ENCODE data around the gene SORCS3. TPM values are rescaled to one million over a fixed set of nuclear protein-coding genes. Genes with fewer than 3 reads are reported as not detected.

The SORCS3 gene
- total and polyA plus RNA-seq, 4 donors = 0.14 TPM; not detected in 3

- Histone ChIP-seq H3K9ac (ENCODE audit: insufficient read depth in 1 of 2, low read length in 2 of 2) (no peak overlapping the region), H3K27me3 (ENCODE audit: control insufficient read depth in 3 of 3, insufficient read depth in 3 of 3, low read length in 2 of 3) (no peaks in the 10 kb centered on the region), H3K36me3 (ENCODE audit: control insufficient read depth in 4 of 4, insufficient read depth in 4 of 4, low read length in 4 of 4) (no peaks in the 10 kb centered on the region), H3K4me3 (no peak overlapping the region), H3K9me3 (ENCODE audit: control insufficient read depth in 4 of 4, insufficient read depth in 3 of 4, low read length in 3 of 4) (peaks cover 0 to 3% (median 0%) of the 10 kb centered on the region in 4 donors), H3K4me1 (ENCODE audit: control insufficient read depth in 5 of 5, insufficient read depth in 5 of 5, low read length in 5 of 5) (no peaks in the 10 kb centered on the region), H3K27ac (ENCODE audit: low read depth in 1 of 2, low read length in 1 of 2) (no peak overlapping the region)
- 86 to 96% methylated on average over 1 of the region's 1 CpG for WGBS, 2 donors
- DNase-seq (no peak), ATAC-seq (ENCODE audit: insufficient read depth, low FRiP score) (no peak)
- TF ChIP-seq CTCF (IDR thresholded peaks at IDR 0.05; ENCODE audit: control extremely low read depth, extremely low read depth) = no peak
Observed at GRCh38 chr10:105109164-105109563, 468.1 kb downstream of the SORCS3 start.

DNA sequence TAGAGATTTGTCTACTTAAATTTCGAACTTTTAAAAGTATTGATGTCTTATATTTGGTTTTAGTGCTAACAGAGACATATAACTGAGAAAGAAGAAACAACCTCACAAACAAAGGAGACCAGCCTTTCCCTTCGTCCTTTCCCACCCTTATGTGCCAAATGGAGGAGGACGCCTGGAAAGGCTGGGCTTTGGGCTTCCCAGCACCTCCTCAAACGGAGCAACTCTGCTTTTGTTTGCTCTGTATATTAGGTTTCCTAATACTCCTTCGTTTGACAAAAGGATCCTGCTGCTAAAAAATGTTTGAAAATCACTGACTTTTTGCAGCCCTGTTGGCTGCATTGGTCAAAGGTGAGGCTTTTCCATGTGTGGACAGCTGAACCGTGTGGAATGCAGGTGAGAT, 471.8 kb downstream of the SORCS3 start:
- no peak overlapping the region for H3K4me3 ChIP-seq
- H3K27me3 ChIP-seq (ENCODE audit: control insufficient read depth in 3 of 3, insufficient read depth in 3 of 3, low read length in 2 of 3) = no peaks in the 10 kb centered on the region
- no peaks in the 10 kb centered on the region for H3K36me3 ChIP-seq (ENCODE audit: control insufficient read depth in 4 of 4, insufficient read depth in 4 of 4, low read length in 4 of 4)
- no peaks in the 10 kb centered on the region for H3K4me1 ChIP-seq (ENCODE audit: control insufficient read depth in 5 of 5, insufficient read depth in 5 of 5, low read length in 5 of 5)
- H3K27ac ChIP-seq (ENCODE audit: low read depth in 1 of 2, low read length in 1 of 2) = no peak overlapping the region
- no peak for DNase-seq
- H3K9ac ChIP-seq (ENCODE audit: insufficient read depth in 1 of 2, low read length in 2 of 2) = no peak overlapping the region
- no peak for TF ChIP-seq CTCF (IDR thresholded peaks at IDR 0.05; ENCODE audit: control extremely low read depth, extremely low read depth)
- ATAC-seq (ENCODE audit: insufficient read depth, low FRiP score) = no peak
- 48 to 49% methylated on average over 6 of the region's 6 CpGs for WGBS, 2 donors
- H3K9me3 ChIP-seq (ENCODE audit: control insufficient read depth in 4 of 4, insufficient read depth in 3 of 4, low read length in 3 of 4) = peaks cover 0 to 3% (median 0%) of the 10 kb centered on the region in 4 donors

DNA sequence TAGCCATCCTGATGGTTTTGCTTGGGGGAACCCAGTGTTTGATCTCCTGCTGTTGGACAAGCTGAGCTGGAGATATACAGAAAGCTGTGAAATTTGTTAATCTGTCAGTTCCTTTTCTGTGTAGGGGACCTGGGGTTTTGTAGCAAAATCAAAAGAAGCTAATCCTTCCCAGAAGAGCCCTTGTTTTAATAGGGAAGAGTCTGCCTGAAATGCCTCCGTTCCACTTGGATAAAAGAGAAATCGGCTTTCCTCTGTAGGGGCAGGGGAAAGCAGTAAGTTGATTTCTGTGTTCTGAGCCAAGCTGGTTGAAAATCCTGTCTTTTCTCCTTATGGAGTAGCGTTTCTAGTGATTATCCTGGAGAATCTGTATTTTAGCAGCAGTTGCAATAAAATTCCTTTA, 472.6 kb downstream of the SORCS3 start:
- Histone ChIP-seq H3K9me3 (ENCODE audit: control insufficient read depth in 4 of 4, insufficient read depth in 3 of 4, low read length in 3 of 4) (peaks cover 0 to 3% (median 0%) of the 10 kb centered on the region in 4 donors), H3K27me3 (ENCODE audit: control insufficient read depth in 3 of 3, insufficient read depth in 3 of 3, low read length in 2 of 3) (no peaks in the 10 kb centered on the region), H3K9ac (ENCODE audit: insufficient read depth in 1 of 2, low read length in 2 of 2) (no peak overlapping the region), H3K27ac (ENCODE audit: low read depth in 1 of 2, low read length in 1 of 2) (no peak overlapping the region), H3K4me1 (ENCODE audit: control insufficient read depth in 5 of 5, insufficient read depth in 5 of 5, low read length in 5 of 5) (no peaks in the 10 kb centered on the region), H3K36me3 (ENCODE audit: control insufficient read depth in 4 of 4, insufficient read depth in 4 of 4, low read length in 4 of 4) (no peaks in the 10 kb centered on the region), H3K4me3 (no peak overlapping the region)
- no peak for ATAC-seq (ENCODE audit: insufficient read depth, low FRiP score)
- WGBS, 2 donors = 65 to 72% methylated on average over 3 of the region's 3 CpGs
- no peak for DNase-seq
- no peak for TF ChIP-seq CTCF (IDR thresholded peaks at IDR 0.05; ENCODE audit: control extremely low read depth, extremely low read depth)

DNA sequence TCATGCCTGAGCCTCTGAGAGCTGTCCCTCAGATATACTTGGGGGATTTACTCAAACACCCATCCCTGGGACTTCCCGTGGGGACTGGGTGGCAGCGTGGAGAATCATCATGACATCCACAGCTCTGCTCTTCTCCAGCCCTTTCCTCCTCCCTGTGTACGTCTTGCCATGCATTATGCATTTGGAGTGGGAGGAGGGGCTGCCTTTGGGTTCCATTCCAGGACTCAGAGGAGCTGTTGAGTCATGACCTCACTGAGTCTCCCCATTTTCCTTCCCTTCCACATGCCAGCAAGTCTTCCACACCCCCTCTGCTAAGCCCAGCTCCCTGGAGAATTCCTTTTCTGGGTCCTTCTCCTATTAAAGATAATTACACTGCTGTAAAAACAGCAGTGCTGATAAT, 480.7 kb downstream of the SORCS3 start:
- no peak for TF ChIP-seq CTCF (IDR thresholded peaks at IDR 0.05; ENCODE audit: control extremely low read depth, extremely low read depth)
- ATAC-seq (ENCODE audit: insufficient read depth, low FRiP score) = no peak

More for the DNA sequence above, 480.7 kb downstream of the SORCS3 start:
- DNase-seq = no peak
- Histone ChIP-seq H3K27me3 (ENCODE audit: control insufficient read depth in 3 of 3, insufficient read depth in 3 of 3, low read length in 2 of 3) (no peaks in the 10 kb centered on the region), H3K4me1 (ENCODE audit: control insufficient read depth in 5 of 5, insufficient read depth in 5 of 5, low read length in 5 of 5) (no peaks in the 10 kb centered on the region), H3K4me3 (no peak overlapping the region), H3K36me3 (ENCODE audit: control insufficient read depth in 4 of 4, insufficient read depth in 4 of 4, low read length in 4 of 4) (no peaks in the 10 kb centered on the region), H3K9ac (ENCODE audit: insufficient read depth in 1 of 2, low read length in 2 of 2) (no peak overlapping the region), H3K27ac (ENCODE audit: low read depth in 1 of 2, low read length in 1 of 2) (no peak overlapping the region), H3K9me3 (ENCODE audit: control insufficient read depth in 4 of 4, insufficient read depth in 3 of 4, low read length in 3 of 4) (peaks cover 0 to 3% (median 1%) of the 10 kb centered on the region in 4 donors)
- WGBS, 2 donors = 73 to 86% methylated on average over 3 of the region's 3 CpGs

All from lung (tissue), 12 donors.